ENCODE results near the gene ACSS1.
A peak's percentile ranks its signal among the peaks of the same experiment; 100 is the strongest.

Gene ACSS1

GRCh38 chr20:25078662-25079061 is 20.7 kb upstream of the ACSS1 start:
- no peak for DNase-seq (ENCODE audit: low read depth)

- no peak for DNase-seq (ENCODE audit: low read depth)
These were observed 19.8 kb upstream of the ACSS1 start for GRCh38 chr20:25077610-25078169.

- no peak for DNase-seq (ENCODE audit: low read depth)
These were observed 19.0 kb upstream of the ACSS1 start for GRCh38 chr20:25076731-25077609.

DNA sequence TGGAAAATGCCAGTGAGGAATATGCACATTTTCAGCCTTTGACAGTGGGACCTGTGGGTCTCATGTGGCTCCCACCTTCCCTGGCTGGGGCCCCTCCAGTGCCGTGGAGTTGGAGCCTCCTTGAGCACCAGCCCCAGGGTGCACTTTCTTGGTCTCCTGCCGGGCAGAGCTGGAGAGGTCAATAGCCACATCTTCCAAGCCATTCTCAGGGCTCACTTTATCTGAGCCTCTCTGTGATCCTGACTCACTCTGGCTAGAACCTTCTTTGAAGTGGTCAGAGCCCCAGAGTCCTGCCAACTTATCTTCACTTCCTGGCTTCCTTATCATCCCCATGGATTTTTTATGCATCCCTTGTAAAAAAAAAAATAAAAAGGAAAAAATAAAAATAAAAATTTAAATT is 18.3 kb upstream of the ACSS1 start:
- no peak for DNase-seq (ENCODE audit: low read depth)

- DNase-seq (ENCODE audit: low read depth): no peak
These were observed 15.6 kb upstream of the ACSS1 start for GRCh38 chr20:25073544-25073943.

- DNase-seq (ENCODE audit: low read depth): no peak
These were observed 14.4 kb upstream of the ACSS1 start for GRCh38 chr20:25072226-25072811.

DNA sequence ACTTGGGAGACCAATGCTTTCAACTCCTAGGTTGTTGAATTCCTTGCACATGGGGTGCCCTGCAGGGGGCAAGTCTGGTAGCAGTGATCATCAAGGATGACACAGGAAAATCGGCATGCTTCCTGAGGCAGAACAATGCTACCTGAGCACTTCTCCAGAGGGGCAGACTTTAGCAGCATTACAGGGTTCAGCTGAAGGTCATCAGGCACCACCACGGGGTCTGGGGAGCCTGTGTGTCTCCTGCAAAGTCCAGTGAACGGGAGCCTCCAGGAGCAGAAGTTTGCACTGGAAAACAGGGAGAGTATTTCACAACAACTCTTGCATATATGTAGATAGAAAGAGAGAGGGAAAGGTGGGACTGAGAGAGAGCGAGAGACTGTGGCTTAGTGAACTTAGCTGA is 13.8 kb upstream of the ACSS1 start:
- DNase-seq (ENCODE audit: low read depth): no peak

GRCh38 chr20:25070821-25071473 is 13.0 kb upstream of the ACSS1 start:
- DNase-seq (ENCODE audit: low read depth): no peak

DNA sequence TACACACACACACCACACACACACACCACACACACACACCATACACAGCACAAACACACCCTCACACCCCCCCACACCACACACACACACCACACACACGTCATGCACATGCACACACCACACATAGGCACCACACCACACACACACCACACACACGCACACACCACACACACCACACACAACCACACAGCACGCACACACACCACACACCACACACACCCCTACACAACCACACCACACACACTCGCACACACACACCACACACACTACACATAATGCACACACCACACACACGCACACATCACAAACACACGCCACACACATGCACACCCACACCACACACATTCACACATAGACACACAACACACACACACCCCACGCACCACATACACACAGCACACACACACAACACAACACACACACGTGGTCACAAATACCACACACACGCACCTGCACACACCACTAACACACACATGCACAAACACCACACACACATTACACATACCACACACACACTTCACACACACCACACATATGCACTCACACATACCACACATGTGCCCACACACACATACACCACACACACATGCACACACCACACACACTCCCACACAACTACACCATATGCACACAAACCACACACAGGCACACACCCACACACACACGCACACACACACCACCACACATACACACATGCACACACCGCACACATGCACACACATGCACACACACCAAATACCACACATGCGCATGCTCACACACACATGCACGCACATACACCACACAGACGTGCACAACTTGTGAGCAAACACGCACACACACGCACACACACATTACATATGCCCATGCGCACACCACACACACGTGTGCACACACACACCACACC is 9.4 kb upstream of the ACSS1 start:
- no peak for DNase-seq (ENCODE audit: low read depth)

DNA sequence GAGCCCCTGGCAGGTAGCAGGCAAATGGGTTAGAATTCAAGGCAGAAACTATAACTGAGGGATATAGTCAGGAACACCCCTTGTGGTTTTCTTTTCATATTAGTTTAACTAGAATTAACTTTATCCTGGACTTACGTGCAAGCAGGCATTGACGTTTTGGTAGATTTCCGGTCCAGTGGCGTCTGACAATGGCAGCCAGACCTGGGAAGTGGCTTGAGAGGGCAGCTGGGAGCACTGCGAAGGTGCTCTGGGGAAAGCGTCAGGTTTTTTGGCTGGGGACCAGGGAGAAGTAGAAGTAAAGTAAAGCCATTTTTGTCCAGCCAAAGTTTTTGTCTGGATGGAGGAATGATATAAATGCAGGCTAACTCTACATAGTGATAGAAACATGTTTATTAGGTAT is 8.4 kb upstream of the ACSS1 start:
- no peak for DNase-seq (ENCODE audit: low read depth)

GRCh38 chr20:25065625-25066338 is 7.8 kb upstream of the ACSS1 start:
- DNase-seq (ENCODE audit: low read depth): peak; percentile 38

- DNase-seq (ENCODE audit: low read depth): no peak
These were observed 7.2 kb upstream of the ACSS1 start for GRCh38 chr20:25065072-25065624.

DNA sequence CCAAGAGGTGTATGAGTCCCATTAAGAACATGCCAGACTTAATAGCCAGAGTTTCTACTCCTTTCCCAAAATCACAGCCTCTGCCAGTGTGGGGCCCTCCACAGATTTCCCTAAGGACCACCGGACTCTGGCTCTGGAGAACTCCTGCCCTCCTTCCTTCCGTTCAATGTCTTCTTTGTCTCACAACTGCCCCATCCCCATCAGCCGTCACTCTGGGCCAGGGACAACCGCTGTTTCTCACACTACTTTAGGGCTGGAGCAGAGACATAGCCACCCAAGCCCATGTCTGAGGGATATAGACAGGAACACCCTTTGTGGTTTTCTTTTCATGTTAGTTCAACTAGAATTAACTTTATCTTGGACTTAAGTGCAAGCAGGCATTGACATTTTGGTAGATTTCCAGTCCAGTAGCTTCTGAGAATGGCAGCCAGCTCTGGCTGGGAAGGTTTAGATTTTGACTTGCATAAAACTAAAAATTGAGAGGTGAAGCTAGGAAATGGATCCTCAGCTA is 6.7 kb upstream of the ACSS1 start:
- DNase-seq (ENCODE audit: low read depth): no peak

DNA sequence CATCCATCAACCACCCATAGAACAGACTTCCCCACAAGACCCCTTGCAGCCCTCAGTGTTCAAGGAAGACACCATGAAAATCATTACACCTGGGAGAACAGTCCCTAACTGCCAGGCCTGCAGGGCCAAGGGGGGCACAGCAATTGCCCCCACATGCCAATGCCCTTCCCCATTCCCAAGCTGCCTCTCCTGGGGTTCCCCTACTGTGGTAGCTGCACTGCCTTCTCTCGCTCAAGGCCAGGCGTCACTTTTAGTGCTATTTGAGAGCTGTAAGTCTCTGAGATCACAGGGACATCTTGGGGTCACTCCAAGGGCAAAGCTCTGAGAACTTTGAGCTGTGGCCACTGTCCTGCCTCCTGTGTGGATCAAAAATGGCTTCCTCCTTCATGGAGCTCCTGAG is 6.0 kb upstream of the ACSS1 start:
- no peak for DNase-seq (ENCODE audit: low read depth)

- DNase-seq (ENCODE audit: low read depth): no peak
These were observed 5.6 kb upstream of the ACSS1 start for GRCh38 chr20:25063546-25063945.

DNA sequence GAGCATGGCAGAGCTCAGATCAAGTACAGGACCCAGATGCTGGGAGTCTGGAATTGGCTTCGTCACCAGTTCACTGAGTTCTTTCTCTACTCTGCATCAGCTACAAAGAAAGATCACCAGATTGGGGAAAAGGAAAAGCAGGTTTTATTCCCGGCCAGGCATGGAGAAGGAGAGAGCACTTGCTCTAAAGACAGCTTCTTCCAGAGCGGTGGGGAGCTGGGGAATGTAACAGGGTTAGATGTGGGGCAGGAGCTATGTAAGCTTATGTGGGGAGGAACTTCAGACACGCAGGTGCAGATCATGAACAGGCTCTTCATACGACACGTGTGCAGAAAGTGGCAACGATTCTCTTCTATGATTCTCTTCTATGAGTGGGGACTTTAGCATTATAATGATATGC is 4.9 kb upstream of the ACSS1 start:
- DNase-seq (ENCODE audit: low read depth): no peak

DNA sequence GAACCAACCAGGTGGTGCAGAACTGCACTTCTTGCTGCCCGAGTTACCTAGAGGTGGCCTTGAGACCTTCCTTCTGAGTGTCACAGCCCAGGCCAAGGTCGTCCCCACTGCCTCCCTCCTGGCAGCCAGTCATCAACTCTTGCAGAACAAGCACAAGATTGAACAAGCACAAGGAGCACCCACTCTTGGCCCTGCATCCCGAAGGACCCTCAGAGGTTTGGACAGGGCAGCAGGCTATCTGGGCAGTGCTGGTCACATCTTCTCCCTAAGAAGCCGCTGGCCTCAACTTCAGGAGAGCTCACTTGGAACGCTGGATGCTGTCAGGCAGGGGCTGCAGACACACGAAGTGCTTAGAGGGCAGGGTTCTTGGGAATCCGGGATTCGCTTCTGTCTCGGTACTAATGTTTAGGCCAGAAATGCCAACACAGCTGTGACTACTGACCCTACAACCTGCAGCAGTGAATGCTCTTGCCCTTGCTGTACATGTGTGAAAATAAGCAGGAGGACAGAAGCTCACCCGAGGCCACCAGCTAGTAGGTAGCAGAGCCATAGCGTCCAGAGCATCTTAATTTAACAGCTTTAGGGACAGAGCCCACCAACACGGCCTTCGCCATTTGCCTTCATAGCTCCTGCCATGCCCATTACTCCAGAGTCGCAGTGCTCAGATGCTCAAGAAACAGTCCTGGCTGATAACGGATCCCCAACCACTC is 4.0 kb upstream of the ACSS1 start:
- no peak for DNase-seq (ENCODE audit: low read depth)

DNA sequence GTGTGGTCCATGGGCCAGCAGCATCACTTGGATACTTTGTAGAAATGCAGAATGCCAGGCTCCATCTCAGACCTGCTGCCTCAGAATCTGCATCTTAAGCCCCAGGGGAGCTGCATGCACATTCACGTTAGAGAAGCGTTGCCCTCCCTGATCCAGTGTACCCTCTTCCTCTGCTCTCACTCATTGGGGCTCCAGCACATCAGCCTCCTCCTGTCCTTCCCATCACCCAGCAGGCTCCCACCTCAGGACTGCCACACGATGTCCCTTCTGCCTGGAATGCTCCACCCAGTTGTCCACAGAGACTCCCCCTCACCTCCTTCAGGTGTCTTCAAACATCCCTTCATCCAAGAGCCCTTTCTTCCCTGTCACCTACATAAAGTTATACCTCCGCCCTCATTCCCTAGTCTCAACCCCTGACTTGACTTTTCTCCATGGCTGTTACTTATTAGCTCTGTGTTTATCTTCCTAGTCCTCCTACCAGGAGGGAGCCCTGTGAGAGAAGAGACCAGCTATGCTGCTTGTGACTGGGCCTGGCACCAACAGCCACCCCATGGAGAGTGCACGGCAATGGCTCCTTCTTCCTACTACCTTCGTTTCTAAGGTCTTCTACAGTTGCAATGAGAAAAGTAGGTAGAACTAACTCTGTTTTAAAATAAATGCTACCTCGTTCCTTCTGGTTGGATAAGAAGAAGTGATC is 3.3 kb upstream of the ACSS1 start:
- no peak for DNase-seq (ENCODE audit: low read depth)

GRCh38 chr20:25059866-25060465 is 2.0 kb upstream of the ACSS1 start:
- no peak for DNase-seq (ENCODE audit: low read depth)
